ENCODE results near the gene CAMK2A.

DNA sequence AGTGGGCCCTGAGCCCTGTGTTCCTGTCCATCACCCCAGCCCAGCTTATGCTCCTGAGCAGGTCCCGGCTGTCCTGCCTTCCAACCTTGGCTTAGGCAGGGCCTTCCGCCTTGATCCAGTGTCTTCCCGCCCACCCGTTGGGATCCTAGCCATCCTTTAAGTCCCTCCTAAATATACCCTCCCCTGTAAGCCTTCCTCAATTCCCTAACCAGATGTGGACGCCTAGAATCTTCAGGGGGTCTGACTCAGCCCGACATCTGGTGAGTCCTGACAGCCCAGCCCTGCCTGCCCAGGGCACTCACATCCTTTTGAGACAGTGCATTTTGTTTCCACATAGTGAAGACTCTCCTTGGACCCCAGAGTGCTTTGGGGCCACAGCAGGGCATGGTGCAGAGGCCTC, 76.0 kb downstream of the CAMK2A start:
- TF ChIP-seq, protein P1, sequence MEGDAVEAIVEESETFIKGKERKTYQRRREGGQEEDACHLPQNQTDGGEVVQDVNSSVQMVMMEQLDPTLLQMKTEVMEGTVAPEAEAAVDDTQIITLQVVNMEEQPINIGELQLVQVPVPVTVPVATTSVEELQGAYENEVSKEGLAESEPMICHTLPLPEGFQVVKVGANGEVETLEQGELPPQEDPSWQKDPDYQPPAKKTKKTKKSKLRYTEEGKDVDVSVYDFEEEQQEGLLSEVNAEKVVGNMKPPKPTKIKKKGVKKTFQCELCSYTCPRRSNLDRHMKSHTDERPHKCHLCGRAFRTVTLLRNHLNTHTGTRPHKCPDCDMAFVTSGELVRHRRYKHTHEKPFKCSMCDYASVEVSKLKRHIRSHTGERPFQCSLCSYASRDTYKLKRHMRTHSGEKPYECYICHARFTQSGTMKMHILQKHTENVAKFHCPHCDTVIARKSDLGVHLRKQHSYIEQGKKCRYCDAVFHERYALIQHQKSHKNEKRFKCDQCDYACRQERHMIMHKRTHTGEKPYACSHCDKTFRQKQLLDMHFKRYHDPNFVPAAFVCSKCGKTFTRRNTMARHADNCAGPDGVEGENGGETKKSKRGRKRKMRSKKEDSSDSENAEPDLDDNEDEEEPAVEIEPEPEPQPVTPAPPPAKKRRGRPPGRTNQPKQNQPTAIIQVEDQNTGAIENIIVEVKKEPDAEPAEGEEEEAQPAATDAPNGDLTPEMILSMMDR (IDR thresholded peaks at IDR 0.05; ENCODE audit: extremely low read depth in 1 of 2, insufficient read depth in 1 of 2, low read depth in 1 of 2, low read length in 2 of 2), result no peak
- TF ChIP-seq EZH2 (IDR thresholded peaks at IDR 0.05; ENCODE audit: borderline replicate concordance, low read depth, low read length, severe bottlenecking) (no peak), POLR2AphosphoS5 (IDR thresholded peaks at IDR 0.05; ENCODE audit: insufficient read depth, low read depth, low read length) (no peak)

Measured in endothelial cell of umbilical vein (primary cell).